GM21723 (cell line): Measurements from ENCODE around the gene SEC22C.

Experiments used
- ATAC-seq: cut with Tn5 transposase; IDR thresholded peaks from one replicate; pipeline ENCODE4 v1.9.1; 2021; ENCODE audit warnings: mild to moderate bottlenecking, moderate library complexity; ENCODE audit not compliant: unreplicated experiment

The SEC22C gene

GRCh38 chr3:42500909-42501308 lies 80.9 kb downstream of the SEC22C start:
- no peak for ATAC-seq

GRCh38 chr3:42500091-42500490 lies 81.7 kb downstream of the SEC22C start:
- ATAC-seq: no peak

DNA sequence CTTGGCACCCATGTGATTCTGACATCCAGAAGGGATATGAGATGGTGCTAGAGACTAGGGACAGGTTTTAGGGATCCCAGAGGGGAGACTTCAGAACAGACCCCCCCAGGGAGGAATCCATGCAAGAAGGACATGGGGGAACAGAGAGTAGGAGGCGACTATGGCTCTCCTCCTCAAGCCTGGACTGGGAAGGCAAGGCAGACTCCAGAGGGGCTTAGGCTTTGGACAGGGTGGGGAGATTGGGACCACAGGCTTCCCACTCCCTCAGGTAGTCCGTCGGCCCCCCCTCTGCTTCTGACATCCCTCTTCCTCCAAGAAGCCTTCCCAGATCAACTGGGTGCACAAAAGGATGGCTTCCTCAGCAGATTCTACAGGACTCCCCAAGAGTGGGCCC lies 82.3 kb downstream of the SEC22C start:
- ATAC-seq: no peak

DNA sequence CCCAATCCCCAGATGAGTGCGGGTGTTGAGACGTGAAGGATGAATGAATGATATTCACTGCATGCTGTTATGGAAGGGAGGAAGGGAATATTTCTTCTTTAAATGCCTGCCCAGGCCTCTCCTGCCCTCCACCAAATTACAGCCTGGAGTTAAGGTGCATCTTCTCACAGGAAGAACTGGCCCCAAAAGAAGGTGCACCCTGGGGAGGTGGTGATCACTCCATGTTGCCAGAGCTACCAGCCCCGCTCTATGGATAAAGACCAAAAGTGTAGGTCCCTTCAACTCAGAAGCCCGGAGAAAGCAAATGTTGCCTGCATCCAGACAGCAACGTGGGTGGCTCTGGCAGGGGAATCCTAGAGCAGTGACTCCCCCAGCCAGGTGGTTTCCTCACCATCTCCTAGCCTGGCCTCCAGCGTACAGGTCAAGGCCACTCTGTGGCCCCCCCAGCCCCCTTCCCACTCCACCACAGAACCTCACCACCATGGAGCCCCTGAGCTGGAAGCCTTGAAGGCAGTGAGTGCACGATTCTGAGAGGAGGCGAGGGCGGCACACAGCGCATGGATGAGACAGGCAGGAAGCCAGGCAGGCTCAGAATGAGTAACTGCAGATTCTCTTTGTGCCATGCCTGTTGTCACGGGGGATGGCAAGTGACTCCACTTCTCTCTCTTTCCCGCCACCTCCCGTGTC lies 82.8 kb downstream of the SEC22C start:
- no peak for ATAC-seq

GRCh38 chr3:42498034-42498433 lies 83.7 kb downstream of the SEC22C start:
- no peak for ATAC-seq
